Urinary bladder (tissue), 4 donors: ENCODE results near the gene CLCA4. TPM values are rescaled to one million over a fixed set of nuclear protein-coding genes. Genes with fewer than 3 reads are reported as not detected.
"Not testable (repeated sequence)": the region's sequence is repeated elsewhere in the genome, so short reads cannot be mapped to it uniquely, and the experiment has no call there.

Experiments used
- DNase-seq: peaks from one replicate; pipeline ENCODE4 v3.0.0-alpha.2; 2015; ENCODE audit errors: extremely low spot score
- H3K27ac ChIP-seq: one replicate; pipeline ENCODE4 v1.5.1; 2013; ENCODE audit warnings: low read depth, mild to moderate bottlenecking, moderate library complexity
- H3K36me3 ChIP-seq: one replicate; pipeline ENCODE4 v1.6.1; 2013; ENCODE audit warnings: mild to moderate bottlenecking, moderate library complexity; ENCODE audit not compliant: insufficient read depth
- H3K4me1 ChIP-seq: one replicate; pipeline ENCODE4 v1.6.1; 2013; ENCODE audit warnings: mild to moderate bottlenecking, moderate library complexity; ENCODE audit not compliant: insufficient read depth
- H3K4me3 ChIP-seq: one replicate; pipeline ENCODE4 v1.5.1; 2013; ENCODE audit warnings: low read depth, low read length
- WGBS: extraction: QIAGEN DNeasy Blood & Tissue Kit; methylation state at CpG from one replicate; pipeline ENCODE4 v1.1.7; 2013; 5-methylcytosine and 5-hydroxymethylcytosine counted together
- polyA plus RNA-seq: library from polyadenylated mRNA; stranded (reverse); fragments of 200-250 nt; gene quantifications from one replicate; pipeline ENCODE4 v1.2.3, GENCODE V29; 2013
- total RNA-seq: library from RNA; depleted of rRNA; stranded (reverse); fragments of >200 nt; gene quantifications from one replicate; pipeline ENCODE4 v1.2.3, GENCODE V29; 2014
- donor health status: healthy with polysubstance abuse.
- donor health status: healthy.

Gene CLCA4
- 38.1 TPM for total RNA-seq
- polyA plus RNA-seq: 11.7 TPM

GRCh38 chr1:86546787-86547221 lies at the start of gene CLCA4:
CLCA4 (plus strand) TSS chr1:86547078; CDS start chr1:86547120, 42 bp downstream.
- H3K4me3 ChIP-seq: no peak within 1 kb of the TSS
- WGBS: 55% methylated on average over 2 of the region's 2 CpGs
- no peaks in the 10 kb centered on the region for H3K36me3 ChIP-seq

GRCh38 chr1:86498281-86498680 lies 48.6 kb upstream of the CLCA4 start:
- Histone ChIP-seq H3K4me3 (no peak overlapping the region), H3K4me1 (no peaks in the 10 kb centered on the region), H3K27ac (no peak overlapping the region), H3K36me3 (no peaks in the 10 kb centered on the region)
- 83% methylated on average over 3 of the region's 3 CpGs for WGBS
- no peak for DNase-seq

More at GRCh38 chr1:86546787-86547221, at the start of gene CLCA4:
- H3K4me1 ChIP-seq: peaks cover 2% of the 10 kb centered on the region
- H3K27ac ChIP-seq: peak within 1 kb of the TSS; percentile 74
- DNase-seq: peak; percentile 2

- Histone ChIP-seq H3K4me3 (no peak overlapping the region), H3K36me3 (no peaks in the 10 kb centered on the region), H3K4me1 (no peaks in the 10 kb centered on the region), H3K27ac (no peak overlapping the region)
- 29% methylated on average over 3 of the region's 3 CpGs for WGBS
- DNase-seq: no peak
Observed at GRCh38 chr1:86499987-86500593, 46.8 kb upstream of the CLCA4 start.

- DNase-seq: no peak
- H3K4me1 ChIP-seq: no peaks in the 10 kb centered on the region
- H3K36me3 ChIP-seq: no peaks in the 10 kb centered on the region
- no peak overlapping the region for H3K27ac ChIP-seq
- H3K4me3 ChIP-seq: no peak overlapping the region
- WGBS: 29% methylated on average over 2 of the region's 2 CpGs
Observed at GRCh38 chr1:86500714-86501113, 46.2 kb upstream of the CLCA4 start.

GRCh38 chr1:86502125-86502646 lies 44.7 kb upstream of the CLCA4 start:
- not testable (repeated sequence) for H3K4me3 ChIP-seq, DNase-seq, H3K27ac ChIP-seq, H3K36me3 ChIP-seq, H3K4me1 ChIP-seq
- 62% methylated on average over 16 of the region's 16 CpGs for WGBS

- no peaks in the 10 kb centered on the region for H3K36me3 ChIP-seq
- no peak for DNase-seq
- H3K4me3 ChIP-seq: no peak overlapping the region
- H3K4me1 ChIP-seq: no peaks in the 10 kb centered on the region
- H3K27ac ChIP-seq: no peak overlapping the region
- WGBS: 48% methylated on average over 18 of the region's 18 CpGs
Observed at GRCh38 chr1:86502721-86503405, 44.0 kb upstream of the CLCA4 start.

GRCh38 chr1:86503406-86504136 lies 43.3 kb upstream of the CLCA4 start:
- Histone ChIP-seq H3K36me3 (no peaks in the 10 kb centered on the region), H3K27ac (peak overlapping the region; percentile 15), H3K4me1 (no peaks in the 10 kb centered on the region), H3K4me3 (peak overlapping the region; percentile 1)
- DNase-seq: no peak
- WGBS: 11% methylated on average over 18 of the region's 18 CpGs

- H3K4me3 ChIP-seq: peak overlapping the region; percentile 1
- H3K27ac ChIP-seq: no peak overlapping the region
- DNase-seq: no peak
- H3K4me1 ChIP-seq: no peaks in the 10 kb centered on the region
- H3K36me3 ChIP-seq: no peaks in the 10 kb centered on the region
- WGBS: 18% methylated on average over 9 of the region's 9 CpGs
Observed at GRCh38 chr1:86504137-86504479, 42.8 kb upstream of the CLCA4 start.

- DNase-seq: no peak
- 55% methylated on average over 9 of the region's 9 CpGs for WGBS
- Histone ChIP-seq H3K4me1 (no peaks in the 10 kb centered on the region), H3K27ac (no peak overlapping the region), H3K4me3 (no peak overlapping the region), H3K36me3 (no peaks in the 10 kb centered on the region)
Observed at GRCh38 chr1:86504895-86505563, 41.8 kb upstream of the CLCA4 start.

GRCh38 chr1:86505564-86505902 lies 41.3 kb upstream of the CLCA4 start:
- 46% methylated on average over 4 of the region's 4 CpGs for WGBS
- no peaks in the 10 kb centered on the region for H3K36me3 ChIP-seq
- no peak overlapping the region for H3K27ac ChIP-seq
- H3K4me1 ChIP-seq: no peaks in the 10 kb centered on the region
- DNase-seq: no peak
- H3K4me3 ChIP-seq: no peak overlapping the region

GRCh38 chr1:86507935-86508582 lies 38.8 kb upstream of the CLCA4 start:
- Histone ChIP-seq H3K36me3 (no peaks in the 10 kb centered on the region), H3K4me1 (no peaks in the 10 kb centered on the region), H3K27ac (no peak overlapping the region), H3K4me3 (no peak overlapping the region)
- WGBS: 60% methylated on average over 13 of the region's 13 CpGs
- DNase-seq: no peak

GRCh38 chr1:86508583-86508969 lies 38.3 kb upstream of the CLCA4 start:
- 86% methylated on average over 2 of the region's 2 CpGs for WGBS
- H3K36me3 ChIP-seq: no peaks in the 10 kb centered on the region
- H3K27ac ChIP-seq: no peak overlapping the region
- H3K4me3 ChIP-seq: no peak overlapping the region
- H3K4me1 ChIP-seq: no peaks in the 10 kb centered on the region
- no peak for DNase-seq

- DNase-seq: no peak
- no peak overlapping the region for H3K4me3 ChIP-seq
- 59% methylated on average over 2 of the region's 2 CpGs for WGBS
- H3K36me3 ChIP-seq: no peaks in the 10 kb centered on the region
- no peaks in the 10 kb centered on the region for H3K4me1 ChIP-seq
- no peak overlapping the region for H3K27ac ChIP-seq
Observed at GRCh38 chr1:86515597-86515996, 31.3 kb upstream of the CLCA4 start.
